Liver (tissue), 3 donors: ENCODE measurements around the gene CAMSAP2.

ENCODE experiments used
- CTCF ChIP-seq: fragments of 150-350 bp; IDR thresholded peaks from 2 replicates; pipeline ENCODE4 v1.5.1; 2017; ENCODE audit warnings: improper control_type of control experiment, low read depth, low read length; ENCODE audit not compliant: missing input control
- FOXA1 ChIP-seq: IDR thresholded peaks from 2 replicates; pipeline ENCODE4 v1.6.1; 2016; ENCODE audit warnings: antibody characterized with exemption
- JUND ChIP-seq, 2 donors: IDR thresholded peaks; 2 replicates each; pipeline ENCODE4 v1.6.1; 2016; ENCODE audit warnings: antibody characterized with exemption in 2 of 2
- MAX ChIP-seq: IDR thresholded peaks from 2 replicates; pipeline ENCODE4 v1.6.1; 2016; ENCODE audit warnings: antibody characterized with exemption
- NR2F2 ChIP-seq: IDR thresholded peaks from 2 replicates; pipeline ENCODE4 v1.6.1; 2016; ENCODE audit warnings: antibody characterized with exemption
- RAD21 ChIP-seq, 2 donors: IDR thresholded peaks; 2 replicates each; pipeline ENCODE4 v1.6.1; 2016; ENCODE audit warnings: antibody characterized with exemption in 2 of 2, mild to moderate bottlenecking in 2 of 2
- REST ChIP-seq: IDR thresholded peaks from 2 replicates; pipeline ENCODE4 v1.6.1; 2016; ENCODE audit warnings: antibody characterized with exemption, mild to moderate bottlenecking
- SP1 ChIP-seq: IDR thresholded peaks from 2 replicates; pipeline ENCODE4 v1.6.1; 2018; ENCODE audit warnings: antibody characterized with exemption, mild to moderate bottlenecking
- TAF1 ChIP-seq: conservative IDR thresholded peaks from 2 replicates; pipeline ENCODE4 v1.6.1; 2016; ENCODE audit warnings: antibody characterized with exemption, mild to moderate bottlenecking
- ZBTB33 ChIP-seq: IDR thresholded peaks from 2 replicates; pipeline ENCODE4 v1.6.1; 2016; ENCODE audit warnings: antibody characterized with exemption
- donor health status: healthy.
- donor health status: healthy.

- TF ChIP-seq CTCF (no peak), ZBTB33 (no peak), REST (no peak), MAX (no peak), TAF1 (no peak), NR2F2 (no peak), SP1 (no peak), RAD21 (IDR thresholded peaks at IDR 0.05) (no peak), JUND (IDR thresholded peaks at IDR 0.05) (no peak), FOXA1 (no peak)
Measured at GRCh38 chr1:200836213-200836612, 97.5 kb downstream of the CAMSAP2 start.
